Stimulated activated naive CD8-positive, alpha-beta T cell treated with anti-CD3 and anti-CD28 coated beads, Interleukin-15, Interleukin-2, amounts not matched to agents 100 ng/mL and 50 ng/mL, for 24 hours (primary cell): Measurements from ENCODE around the gene PARVA.

Experiments used
- H3K27ac Mint-ChIP-seq: one replicate; pipeline ENCODE4 v1.8.0; 2021; ENCODE audit warnings: mild to moderate bottlenecking, mixed read lengths
- H3K27me3 Mint-ChIP-seq: one replicate; pipeline ENCODE4 v1.8.0; 2021; ENCODE audit warnings: mixed read lengths
- H3K36me3 Mint-ChIP-seq: one replicate; pipeline ENCODE4 v1.8.0; 2021; ENCODE audit warnings: low read depth, mixed read lengths
- H3K4me1 Mint-ChIP-seq: one replicate; pipeline ENCODE4 v1.8.0; 2021; ENCODE audit warnings: low read depth, mixed read lengths
- H3K4me3 Mint-ChIP-seq: one replicate; pipeline ENCODE4 v1.8.0; 2021; ENCODE audit warnings: mild to moderate bottlenecking, mixed read lengths
- H3K9me3 Mint-ChIP-seq: one replicate; pipeline ENCODE4 v1.8.0; 2021; ENCODE audit warnings: mixed read lengths

PARVA gene

DNA sequence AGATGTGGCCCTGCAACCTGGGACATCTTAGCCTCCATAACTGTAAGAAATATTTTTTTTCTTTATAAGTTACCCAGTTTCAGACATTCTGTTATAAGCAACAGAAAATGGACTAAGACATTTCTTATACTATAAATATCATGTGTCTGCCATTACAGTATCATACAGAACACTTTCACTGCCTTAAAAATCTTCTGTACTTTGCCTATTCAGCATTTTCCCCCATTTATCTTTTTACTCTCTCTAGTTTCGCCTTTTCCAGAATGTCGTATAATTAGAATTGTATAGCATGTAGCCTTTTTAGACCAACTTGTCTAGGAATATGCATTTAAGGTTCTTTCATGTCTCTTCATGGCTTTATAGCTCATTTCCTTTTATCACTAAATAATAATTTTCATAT is 88.0 kb downstream of the PARVA start:
- H3K27ac Mint-ChIP-seq = no peak overlapping the region
- peaks cover 16% of the 10 kb centered on the region for H3K9me3 Mint-ChIP-seq
- no peaks in the 10 kb centered on the region for H3K4me1 Mint-ChIP-seq
- no peaks in the 10 kb centered on the region for H3K36me3 Mint-ChIP-seq
- no peak overlapping the region for H3K4me3 Mint-ChIP-seq
- peaks cover 8% of the 10 kb centered on the region for H3K27me3 Mint-ChIP-seq

DNA sequence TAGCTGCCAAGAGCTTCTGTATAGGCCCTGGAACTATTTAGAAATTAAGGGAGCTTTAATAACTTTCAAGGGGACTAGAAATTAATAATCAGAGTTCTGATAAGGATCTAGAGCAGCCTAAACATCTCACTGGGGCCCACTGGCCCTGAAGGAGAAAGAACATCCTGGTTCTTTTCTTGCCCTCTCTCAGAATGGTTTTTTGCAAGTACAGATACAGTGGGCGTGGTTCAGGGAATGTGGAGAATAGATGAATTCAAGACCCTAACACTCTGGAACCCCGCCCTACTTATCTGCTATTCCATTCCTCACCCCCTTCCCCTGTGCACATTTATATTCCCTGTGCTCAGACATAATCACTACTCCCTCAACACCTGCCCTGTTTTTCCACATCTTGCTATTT is 90.2 kb downstream of the PARVA start:
- Mint-ChIP-seq H3K9me3 (peaks cover 16% of the 10 kb centered on the region), H3K36me3 (no peaks in the 10 kb centered on the region), H3K27me3 (peaks cover 16% of the 10 kb centered on the region), H3K4me1 (no peaks in the 10 kb centered on the region), H3K27ac (no peak overlapping the region), H3K4me3 (no peak overlapping the region)

DNA sequence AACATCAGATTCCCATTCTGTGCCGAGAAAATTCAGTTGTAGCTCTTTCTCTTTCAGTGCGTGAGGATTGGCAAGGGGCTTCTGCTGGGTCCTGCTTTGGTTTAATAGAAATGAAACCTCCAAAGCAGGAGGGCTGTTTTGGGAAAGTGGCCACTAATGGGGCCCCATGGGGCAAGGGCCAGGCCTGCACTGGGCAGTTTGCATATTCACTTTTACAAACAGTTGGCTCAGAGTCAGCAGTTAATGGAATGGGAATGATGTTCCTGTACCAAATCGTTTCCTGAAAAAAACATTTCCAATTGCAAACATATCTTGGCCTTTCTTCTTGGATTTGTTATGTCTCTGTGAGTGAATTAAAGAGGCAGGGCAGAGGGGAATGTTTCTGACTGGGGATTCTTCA is 92.1 kb downstream of the PARVA start:
- Mint-ChIP-seq H3K4me1 (no peaks in the 10 kb centered on the region), H3K4me3 (no peak overlapping the region), H3K36me3 (no peaks in the 10 kb centered on the region), H3K27ac (no peak overlapping the region), H3K27me3 (peaks cover 11% of the 10 kb centered on the region), H3K9me3 (peaks cover 5% of the 10 kb centered on the region)

DNA sequence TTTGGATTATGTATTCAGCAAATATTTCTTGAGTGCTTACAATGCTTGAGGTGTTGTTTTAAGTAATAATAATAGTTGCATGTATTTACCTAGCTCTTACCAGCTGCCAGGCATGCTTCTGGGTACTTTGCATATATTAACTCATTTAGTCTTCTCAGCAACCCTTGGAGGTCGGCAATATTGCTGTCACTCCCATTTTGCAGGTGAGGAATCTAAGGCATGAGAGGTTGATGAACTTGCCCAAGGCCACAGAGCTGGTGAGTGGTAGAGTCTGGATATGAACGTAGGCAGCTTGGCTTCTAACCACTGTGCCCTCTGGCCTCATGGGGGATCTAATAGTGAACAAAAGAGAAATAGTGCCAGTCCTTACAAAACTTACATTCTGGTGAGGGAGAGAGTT is 92.9 kb downstream of the PARVA start:
- H3K27me3 Mint-ChIP-seq = peaks cover 14% of the 10 kb centered on the region
- H3K27ac Mint-ChIP-seq = no peak overlapping the region
- H3K9me3 Mint-ChIP-seq = peaks cover 3% of the 10 kb centered on the region
- no peaks in the 10 kb centered on the region for H3K36me3 Mint-ChIP-seq
- no peak overlapping the region for H3K4me3 Mint-ChIP-seq
- no peaks in the 10 kb centered on the region for H3K4me1 Mint-ChIP-seq

DNA sequence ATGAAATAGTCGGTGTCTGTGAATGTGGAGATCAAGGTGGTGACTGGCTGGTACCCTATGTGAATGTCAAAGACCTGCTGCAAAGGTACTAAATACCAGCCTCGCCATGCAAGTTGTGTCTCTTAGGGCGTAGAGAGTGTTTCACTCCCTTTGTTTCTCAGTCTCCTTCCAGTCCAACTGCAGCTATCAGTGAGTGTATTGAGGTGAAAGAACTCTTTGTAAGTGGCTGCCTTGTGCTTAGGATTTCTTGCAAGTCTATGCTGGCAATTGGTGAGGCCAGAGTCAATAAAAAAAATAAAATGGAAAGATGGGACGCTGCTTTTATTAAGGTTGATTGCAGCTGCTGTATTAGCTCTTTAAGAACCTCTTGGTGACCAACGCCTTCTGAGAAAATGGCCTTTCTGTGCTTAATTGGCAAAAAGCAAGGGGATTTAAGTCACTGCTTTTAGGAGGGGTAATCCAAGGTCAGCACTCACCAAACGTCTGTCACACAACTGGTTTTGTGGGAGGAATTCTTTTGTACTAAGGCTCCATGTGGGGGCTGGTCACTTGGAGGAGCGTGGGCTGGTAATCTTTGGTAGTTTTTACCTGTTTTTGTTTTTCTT is 95.1 kb downstream of the PARVA start:
- H3K4me3 Mint-ChIP-seq = no peak overlapping the region
- H3K27me3 Mint-ChIP-seq = peaks cover 15% of the 10 kb centered on the region
- no peak overlapping the region for H3K27ac Mint-ChIP-seq
- no peaks in the 10 kb centered on the region for H3K4me1 Mint-ChIP-seq
- H3K36me3 Mint-ChIP-seq = no peaks in the 10 kb centered on the region
- no peaks in the 10 kb centered on the region for H3K9me3 Mint-ChIP-seq

DNA sequence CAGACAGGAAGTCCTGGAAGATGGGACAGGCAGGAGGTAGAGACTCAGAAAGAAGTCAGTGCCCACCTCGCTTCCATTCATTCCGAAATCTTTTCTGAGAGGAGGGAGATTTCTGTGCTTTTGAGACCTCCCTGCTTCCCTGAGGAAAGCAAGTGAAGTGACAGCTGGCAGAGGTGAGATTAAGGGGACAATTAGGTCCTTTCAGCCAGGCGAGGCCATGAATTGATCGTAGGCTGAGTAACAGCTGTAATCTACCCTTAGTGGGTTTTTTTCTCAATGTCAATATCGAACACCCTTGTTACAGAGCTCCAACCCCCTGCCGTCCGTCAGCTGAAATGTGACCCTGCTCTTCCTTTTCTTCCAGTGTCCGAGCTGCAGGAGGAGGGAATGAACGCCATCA is 96.0 kb downstream of the PARVA start:
- Mint-ChIP-seq H3K4me3 (no peak overlapping the region), H3K9me3 (no peaks in the 10 kb centered on the region), H3K27ac (no peak overlapping the region), H3K27me3 (peaks cover 15% of the 10 kb centered on the region), H3K36me3 (no peaks in the 10 kb centered on the region), H3K4me1 (no peaks in the 10 kb centered on the region)

DNA sequence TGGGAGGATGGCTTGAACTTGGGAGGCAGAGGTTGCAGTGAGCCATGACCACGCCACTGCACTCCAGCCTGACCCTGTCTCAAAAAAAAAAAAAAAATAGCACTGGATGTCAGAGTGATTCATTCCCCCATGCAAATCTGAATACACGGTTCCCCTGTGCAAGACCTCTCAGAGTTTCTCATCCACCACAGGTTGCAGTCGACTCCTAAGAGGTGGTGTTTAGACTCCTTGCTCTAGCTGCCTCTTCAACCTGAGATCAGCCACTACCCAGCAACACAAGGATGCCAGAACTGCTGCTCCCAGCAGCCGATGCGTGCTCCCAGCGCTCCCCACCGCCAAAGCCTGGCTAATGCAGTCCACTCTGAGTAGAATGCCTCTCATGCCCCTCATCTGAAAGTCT is 97.5 kb downstream of the PARVA start:
- Mint-ChIP-seq H3K4me1 (no peaks in the 10 kb centered on the region), H3K27me3 (peaks cover 13% of the 10 kb centered on the region), H3K36me3 (no peaks in the 10 kb centered on the region), H3K9me3 (no peaks in the 10 kb centered on the region), H3K4me3 (no peak overlapping the region), H3K27ac (no peak overlapping the region)

DNA sequence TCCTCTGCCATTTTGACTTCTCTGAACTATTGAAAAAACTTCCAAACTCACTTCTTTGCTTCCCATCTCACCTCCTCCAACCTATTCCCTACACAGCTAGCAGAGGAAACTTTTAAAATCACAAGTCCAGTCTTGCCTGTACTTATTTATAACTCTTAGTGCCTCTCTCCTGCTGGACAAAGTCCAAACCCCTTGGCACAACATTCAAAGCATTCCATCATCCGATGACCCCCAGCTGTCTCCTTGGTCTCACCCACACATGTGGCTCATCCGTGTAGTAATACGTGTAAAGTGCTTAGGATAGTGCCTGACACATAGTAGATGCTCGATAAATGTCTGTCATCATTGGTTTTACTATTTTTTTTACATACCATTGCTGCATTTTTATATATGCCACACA is 101.4 kb downstream of the PARVA start:
- H3K4me3 Mint-ChIP-seq = no peak overlapping the region
- H3K36me3 Mint-ChIP-seq = no peaks in the 10 kb centered on the region
- no peak overlapping the region for H3K27ac Mint-ChIP-seq
- H3K27me3 Mint-ChIP-seq = peaks cover 4% of the 10 kb centered on the region
- no peaks in the 10 kb centered on the region for H3K4me1 Mint-ChIP-seq
- H3K9me3 Mint-ChIP-seq = no peaks in the 10 kb centered on the region

DNA sequence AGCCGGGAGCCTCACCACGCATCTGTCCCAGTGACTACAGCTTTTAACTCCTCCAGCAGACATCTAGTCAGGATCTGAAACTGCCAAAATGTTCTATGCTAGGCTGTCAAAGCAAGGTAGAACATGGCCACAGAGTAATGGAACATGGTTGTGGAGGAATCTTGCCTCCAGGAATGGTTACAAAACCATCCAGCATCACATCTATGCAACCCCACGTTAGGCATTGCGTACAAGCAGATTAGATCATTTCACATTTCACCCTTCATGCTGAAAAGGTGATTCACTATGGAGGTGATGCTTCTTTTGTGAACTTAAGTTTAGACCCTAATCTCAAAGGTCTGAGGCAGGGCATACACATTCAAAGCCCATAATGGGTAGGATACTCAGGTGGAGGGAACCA is 103.0 kb downstream of the PARVA start:
- H3K4me3 Mint-ChIP-seq = no peak overlapping the region
- no peaks in the 10 kb centered on the region for H3K27me3 Mint-ChIP-seq
- H3K36me3 Mint-ChIP-seq = no peaks in the 10 kb centered on the region
- no peak overlapping the region for H3K27ac Mint-ChIP-seq
- no peaks in the 10 kb centered on the region for H3K4me1 Mint-ChIP-seq
- no peaks in the 10 kb centered on the region for H3K9me3 Mint-ChIP-seq

DNA sequence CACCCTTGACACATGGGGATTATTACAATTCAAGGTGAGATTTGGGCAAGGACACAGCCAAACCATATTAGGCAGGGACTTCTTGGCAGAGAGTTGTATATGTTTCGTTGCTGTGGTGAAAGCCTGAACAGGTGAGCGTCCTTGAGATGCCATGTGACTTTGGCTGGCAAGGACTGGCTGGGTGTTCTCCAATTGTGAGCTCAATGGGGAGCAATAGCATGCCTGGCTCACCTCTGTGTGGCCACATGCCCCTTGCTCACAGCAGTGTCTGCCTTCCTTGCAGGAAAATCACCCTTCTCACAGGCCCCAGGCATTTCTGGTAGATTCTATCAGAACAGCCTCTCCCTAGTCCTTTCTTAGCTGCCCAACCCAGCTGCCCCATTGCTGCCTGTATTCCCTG is 105.5 kb downstream of the PARVA start:
- Mint-ChIP-seq H3K9me3 (no peaks in the 10 kb centered on the region), H3K27me3 (no peaks in the 10 kb centered on the region), H3K27ac (no peak overlapping the region), H3K36me3 (no peaks in the 10 kb centered on the region), H3K4me1 (no peaks in the 10 kb centered on the region), H3K4me3 (no peak overlapping the region)

DNA sequence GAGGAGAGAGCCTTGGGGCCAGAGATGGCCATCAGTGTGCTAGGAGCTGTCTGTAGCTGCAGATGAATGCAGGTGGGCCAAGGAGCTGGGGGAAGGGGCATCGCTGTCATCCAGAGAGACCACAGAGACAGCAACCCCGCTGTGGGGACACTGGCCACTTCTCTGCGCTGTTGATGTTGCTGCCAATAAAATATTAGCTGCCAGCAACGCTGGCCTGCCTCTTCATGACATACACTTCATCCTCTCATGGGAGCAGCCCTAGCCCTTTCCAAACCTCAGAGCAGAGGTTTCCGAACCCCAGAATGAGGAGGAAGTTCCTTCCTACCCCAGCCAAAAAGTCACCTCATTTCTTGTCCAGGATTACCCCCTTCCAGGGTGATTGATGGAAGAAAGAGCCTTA is 106.2 kb downstream of the PARVA start:
- peaks cover 1% of the 10 kb centered on the region for H3K9me3 Mint-ChIP-seq
- H3K36me3 Mint-ChIP-seq = no peaks in the 10 kb centered on the region
- no peak overlapping the region for H3K27ac Mint-ChIP-seq
- H3K4me1 Mint-ChIP-seq = no peaks in the 10 kb centered on the region
- no peak overlapping the region for H3K4me3 Mint-ChIP-seq
- no peaks in the 10 kb centered on the region for H3K27me3 Mint-ChIP-seq

DNA sequence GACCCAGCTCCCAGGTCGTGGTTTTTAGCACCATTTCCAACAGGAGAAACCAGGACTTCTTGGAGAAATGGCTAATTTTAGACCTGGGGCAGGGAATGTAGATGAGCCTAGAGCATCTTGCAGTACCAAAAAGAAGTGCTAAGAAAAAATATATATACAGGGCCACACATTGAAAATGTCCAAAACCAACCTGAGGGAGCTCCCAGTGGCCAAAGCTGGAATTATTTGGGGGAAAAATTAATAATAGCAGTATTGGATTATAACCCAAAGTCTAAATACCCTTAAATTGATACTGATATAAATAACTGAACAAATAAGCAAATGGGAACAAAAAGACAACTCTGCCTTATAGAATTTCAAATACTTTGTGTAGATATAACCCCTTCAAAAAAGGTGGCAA is 108.0 kb downstream of the PARVA start:
- no peaks in the 10 kb centered on the region for H3K4me1 Mint-ChIP-seq
- H3K36me3 Mint-ChIP-seq = no peaks in the 10 kb centered on the region
- no peak overlapping the region for H3K27ac Mint-ChIP-seq
- H3K4me3 Mint-ChIP-seq = no peak overlapping the region
- peaks cover 7% of the 10 kb centered on the region for H3K27me3 Mint-ChIP-seq
- peaks cover 10% of the 10 kb centered on the region for H3K9me3 Mint-ChIP-seq

DNA sequence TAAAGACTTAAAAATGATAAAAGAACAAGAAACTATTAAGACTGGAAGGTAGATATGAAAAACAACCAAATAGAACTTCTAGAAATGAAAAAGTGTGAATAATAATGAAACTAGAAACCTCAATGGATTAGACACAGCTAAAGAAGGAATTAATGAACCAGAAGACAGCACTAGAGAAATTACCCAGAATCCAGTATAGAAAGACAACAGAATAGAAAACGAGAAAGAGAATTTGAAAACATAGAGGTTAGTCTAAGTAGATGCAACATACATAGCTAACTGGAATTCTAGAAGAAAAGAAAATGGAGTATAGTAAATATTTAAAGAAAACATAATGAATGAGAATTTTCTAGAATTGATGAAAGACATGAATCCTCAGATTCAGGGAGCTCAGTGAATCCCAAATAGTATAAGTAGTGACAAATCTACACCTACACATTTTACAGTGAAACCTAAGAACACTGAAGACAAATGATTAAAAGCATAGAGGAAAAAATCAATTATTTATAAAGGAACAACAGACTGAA is 111.9 kb downstream of the PARVA start:
- Mint-ChIP-seq H3K36me3 (no peaks in the 10 kb centered on the region), H3K4me1 (no peaks in the 10 kb centered on the region), H3K4me3 (no peak overlapping the region), H3K9me3 (peaks cover 10% of the 10 kb centered on the region), H3K27ac (no peak overlapping the region), H3K27me3 (peaks cover 7% of the 10 kb centered on the region)

DNA sequence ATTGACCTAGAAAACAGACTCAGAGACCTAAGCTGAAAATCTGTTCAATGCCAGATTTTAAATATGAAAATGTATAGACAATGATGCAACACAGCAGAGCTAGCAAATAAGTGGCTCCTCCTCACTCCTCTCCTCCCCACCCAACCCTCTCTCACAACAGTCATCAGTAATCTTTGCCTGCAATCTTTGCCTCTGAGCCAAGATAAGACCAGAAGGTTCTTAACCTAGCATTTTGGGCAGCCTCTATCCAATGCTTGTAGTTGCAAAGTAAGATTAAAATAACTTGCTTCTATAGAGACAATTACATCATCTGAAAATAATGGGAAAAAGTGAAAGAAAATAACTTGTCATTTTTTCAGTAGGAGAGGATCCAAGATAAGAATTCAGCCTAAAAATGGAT is 117.3 kb downstream of the PARVA start:
- H3K27ac Mint-ChIP-seq = no peak overlapping the region
- H3K27me3 Mint-ChIP-seq = peaks cover 6% of the 10 kb centered on the region
- H3K4me3 Mint-ChIP-seq = no peak overlapping the region
- H3K4me1 Mint-ChIP-seq = no peaks in the 10 kb centered on the region
- no peaks in the 10 kb centered on the region for H3K36me3 Mint-ChIP-seq
- H3K9me3 Mint-ChIP-seq = no peaks in the 10 kb centered on the region

DNA sequence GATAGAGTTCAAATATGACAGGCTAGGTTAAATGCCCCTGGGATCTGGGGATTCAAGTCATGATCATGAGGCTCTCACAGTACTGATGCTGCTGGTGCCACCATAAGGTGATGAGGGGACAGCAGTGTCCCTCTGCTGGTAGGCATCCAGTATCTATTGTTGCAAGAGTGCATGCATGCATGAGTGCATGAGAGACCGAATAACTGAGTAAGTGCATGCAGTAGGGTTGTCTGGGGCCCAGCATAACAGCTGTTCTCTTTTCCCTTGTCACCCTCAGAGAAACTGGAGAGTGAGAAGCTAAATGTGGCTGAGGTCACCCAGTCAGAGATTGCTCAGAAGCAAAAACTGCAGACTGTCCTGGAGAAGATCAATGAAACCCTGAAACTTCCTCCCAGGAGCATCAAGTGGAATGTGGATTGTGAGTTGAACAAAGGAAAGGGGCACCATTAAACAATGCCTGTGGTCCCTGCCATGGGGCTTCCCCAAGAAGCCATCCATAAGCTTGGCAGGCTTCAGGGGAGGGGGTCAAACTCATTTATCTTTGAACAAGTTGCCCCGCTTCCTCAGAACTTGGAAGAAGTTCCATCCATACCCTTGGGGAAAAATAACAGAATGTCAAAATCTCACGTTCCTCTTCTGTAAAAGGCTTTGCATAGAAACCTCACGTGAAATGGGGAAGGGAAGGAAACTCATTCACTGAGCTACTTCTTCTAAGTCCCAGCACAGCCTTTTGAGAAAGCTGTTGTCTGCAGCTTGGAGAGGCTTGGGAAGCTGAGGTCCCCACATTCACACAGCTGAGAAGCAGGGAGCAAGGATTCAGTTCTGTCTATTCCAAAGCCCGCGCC is 119.0 kb downstream of the PARVA start:
- Mint-ChIP-seq H3K36me3 (no peaks in the 10 kb centered on the region), H3K9me3 (no peaks in the 10 kb centered on the region), H3K4me3 (no peak overlapping the region), H3K4me1 (no peaks in the 10 kb centered on the region), H3K27me3 (peaks cover 6% of the 10 kb centered on the region), H3K27ac (no peak overlapping the region)

DNA sequence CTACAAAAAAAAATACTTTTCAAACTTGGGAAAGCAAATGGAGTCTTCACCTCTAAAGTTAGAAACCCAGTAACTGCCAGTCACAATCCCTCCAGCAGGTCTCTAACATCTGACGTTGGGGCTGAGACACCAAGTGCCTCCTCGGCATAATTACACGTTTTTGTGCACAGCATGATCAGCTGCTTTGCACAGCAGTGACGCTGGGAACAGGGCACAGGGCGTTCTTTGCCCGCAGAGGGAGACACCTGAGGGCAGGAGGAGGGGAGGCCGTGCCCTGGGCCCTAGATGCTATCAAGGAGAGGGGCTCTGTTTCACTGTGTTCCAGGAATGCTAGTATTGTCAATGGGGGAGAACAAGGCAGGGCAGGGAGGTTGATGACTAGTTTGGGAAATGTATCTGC is 120.1 kb downstream of the PARVA start:
- Mint-ChIP-seq H3K4me1 (no peaks in the 10 kb centered on the region), H3K27ac (no peak overlapping the region), H3K9me3 (no peaks in the 10 kb centered on the region), H3K36me3 (no peaks in the 10 kb centered on the region), H3K4me3 (no peak overlapping the region), H3K27me3 (peaks cover 6% of the 10 kb centered on the region)
